ENCODE data around the gene FCHSD2.

- no peak for TF ChIP-seq CTCF (IDR thresholded peaks at IDR 0.05; ENCODE audit: low read depth, low read length)
- no peak for TF ChIP-seq POLR2A (IDR thresholded peaks at IDR 0.05; ENCODE audit: extremely low read depth, insufficient read length)
- TF ChIP-seq MYC (IDR thresholded peaks at IDR 0.05; ENCODE audit: low read depth, low read length) = no peak
These were observed 25.0 kb downstream of the FCHSD2 start for GRCh38 chr11:73117071-73117470.

Data from NB4 (cell line).